Measurements from ENCODE around the gene PLAU. TPM values are rescaled to one million over a fixed set of nuclear protein-coding genes. Genes with fewer than 3 reads are reported as not detected.
"Not testable (repeated sequence)": the region's sequence is repeated elsewhere in the genome, so short reads cannot be mapped to it uniquely, and the experiment has no call there.

Gene PLAU
- total and polyA plus RNA-seq, 2 donors (not counting 1 experiment from before 2014, with no cell fraction given), result 93.6 to 98.9 TPM

DNA sequence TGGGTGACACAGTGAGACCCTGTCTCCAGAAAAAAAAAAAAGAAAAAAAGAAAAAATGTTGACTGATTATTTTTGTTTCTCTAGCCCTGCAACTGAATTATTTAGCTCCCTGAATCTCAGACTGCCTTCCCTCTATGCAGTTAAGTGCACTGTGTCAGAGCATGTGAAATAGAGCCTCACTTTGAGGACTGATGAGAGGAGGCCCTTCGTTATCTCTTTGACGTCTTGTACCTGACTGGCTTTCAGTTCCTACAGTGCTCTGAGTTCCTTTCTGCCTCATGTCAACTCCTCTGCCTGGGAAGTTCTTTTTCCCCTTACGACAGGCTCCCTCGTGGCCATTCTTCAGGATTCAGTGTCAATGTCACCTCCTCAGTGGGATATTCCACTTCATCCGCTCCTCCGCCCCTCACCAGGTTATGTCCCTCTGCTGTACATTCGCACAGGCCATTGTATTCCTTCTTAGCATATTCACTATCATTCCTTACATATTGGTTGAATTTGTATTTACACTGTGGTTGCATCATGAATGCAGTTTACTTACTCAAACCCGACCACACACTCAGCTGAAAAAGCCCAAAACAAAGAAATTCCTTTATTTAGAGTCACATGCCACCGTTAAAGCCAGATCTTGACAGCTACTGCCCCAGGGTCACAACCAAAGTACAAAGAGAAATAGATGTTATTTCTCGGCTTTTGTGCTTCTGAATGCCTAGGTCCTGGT is 18.5 kb upstream of the PLAU start:
- Histone ChIP-seq H3K4me3 (replicated peaks in 1 of 4; ENCODE audit: control extremely low read depth in 1 of 4, insufficient read depth in 1 of 4, low read depth in 3 of 4, low read length in 4 of 4) (no peak overlapping the region), H4K20me1 (ENCODE audit: control insufficient read depth, extremely low read depth, insufficient read depth, low read length) (no peaks in the 10 kb centered on the region), H3K27me3 (ENCODE audit: control insufficient read depth, insufficient read depth, low read length) (no peaks in the 10 kb centered on the region), H3K27ac (ENCODE audit: insufficient read depth, low read length) (no peak overlapping the region), H3K36me3 (ENCODE audit: control insufficient read depth, insufficient read depth, low read length) (no peaks in the 10 kb centered on the region), H3K9me3 (ENCODE audit: control insufficient read depth, insufficient read depth, low read depth, low read length) (no peaks in the 10 kb centered on the region), H3K4me2 (ENCODE audit: extremely low read depth, insufficient read depth, low read length) (no peak overlapping the region), H2AFZ (ENCODE audit: low read length) (no peak overlapping the region), H3K79me2 (ENCODE audit: control insufficient read depth, insufficient read depth, low read length) (no peaks in the 10 kb centered on the region), H3K4me1 (ENCODE audit: control insufficient read depth, extremely low read depth, insufficient read depth, low read length) (peaks cover 26% of the 10 kb centered on the region), H3K9ac (ENCODE audit: insufficient read depth, low read length) (no peak overlapping the region)
- peak; percentile 80 for DNase-seq (ENCODE audit: low read depth in 2 of 2)
- TF ChIP-seq, protein P1, sequence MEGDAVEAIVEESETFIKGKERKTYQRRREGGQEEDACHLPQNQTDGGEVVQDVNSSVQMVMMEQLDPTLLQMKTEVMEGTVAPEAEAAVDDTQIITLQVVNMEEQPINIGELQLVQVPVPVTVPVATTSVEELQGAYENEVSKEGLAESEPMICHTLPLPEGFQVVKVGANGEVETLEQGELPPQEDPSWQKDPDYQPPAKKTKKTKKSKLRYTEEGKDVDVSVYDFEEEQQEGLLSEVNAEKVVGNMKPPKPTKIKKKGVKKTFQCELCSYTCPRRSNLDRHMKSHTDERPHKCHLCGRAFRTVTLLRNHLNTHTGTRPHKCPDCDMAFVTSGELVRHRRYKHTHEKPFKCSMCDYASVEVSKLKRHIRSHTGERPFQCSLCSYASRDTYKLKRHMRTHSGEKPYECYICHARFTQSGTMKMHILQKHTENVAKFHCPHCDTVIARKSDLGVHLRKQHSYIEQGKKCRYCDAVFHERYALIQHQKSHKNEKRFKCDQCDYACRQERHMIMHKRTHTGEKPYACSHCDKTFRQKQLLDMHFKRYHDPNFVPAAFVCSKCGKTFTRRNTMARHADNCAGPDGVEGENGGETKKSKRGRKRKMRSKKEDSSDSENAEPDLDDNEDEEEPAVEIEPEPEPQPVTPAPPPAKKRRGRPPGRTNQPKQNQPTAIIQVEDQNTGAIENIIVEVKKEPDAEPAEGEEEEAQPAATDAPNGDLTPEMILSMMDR (conservative IDR thresholded peaks at IDR 0.05 in 1 of 2, IDR thresholded peaks at IDR 0.05 in 1 of 2; ENCODE audit: low read depth in 1 of 2, low read length in 2 of 2), result no peak
- no peak for TF ChIP-seq EZH2 (IDR thresholded peaks at IDR 0.05; ENCODE audit: low read length, missing control alignments)

- H3K4me3 ChIP-seq (replicated peaks in 1 of 4; ENCODE audit: control extremely low read depth in 1 of 4, insufficient read depth in 1 of 4, low read depth in 3 of 4, low read length in 4 of 4), result no peak overlapping the region
- no peak for TF ChIP-seq EZH2 (IDR thresholded peaks at IDR 0.05; ENCODE audit: low read length, missing control alignments)
- TF ChIP-seq, protein P1 (conservative IDR thresholded peaks at IDR 0.05 in 1 of 2, IDR thresholded peaks at IDR 0.05 in 1 of 2; ENCODE audit: low read depth in 1 of 2, low read length in 2 of 2), result no peak
- H3K4me1 ChIP-seq (ENCODE audit: control insufficient read depth, extremely low read depth, insufficient read depth, low read length), result peaks cover 17% of the 10 kb centered on the region
- no peak for DNase-seq (ENCODE audit: low read depth in 2 of 2)
- H2AFZ ChIP-seq (ENCODE audit: low read length), result no peak overlapping the region
- no peak overlapping the region for H3K9ac ChIP-seq (ENCODE audit: insufficient read depth, low read length)
- H3K9me3 ChIP-seq (ENCODE audit: control insufficient read depth, insufficient read depth, low read depth, low read length), result no peaks in the 10 kb centered on the region
- no peaks in the 10 kb centered on the region for H3K79me2 ChIP-seq (ENCODE audit: control insufficient read depth, insufficient read depth, low read length)
- no peaks in the 10 kb centered on the region for H3K36me3 ChIP-seq (ENCODE audit: control insufficient read depth, insufficient read depth, low read length)
- H3K27ac ChIP-seq (ENCODE audit: insufficient read depth, low read length), result no peak overlapping the region
- no peaks in the 10 kb centered on the region for H3K27me3 ChIP-seq (ENCODE audit: control insufficient read depth, insufficient read depth, low read length)
- no peaks in the 10 kb centered on the region for H4K20me1 ChIP-seq (ENCODE audit: control insufficient read depth, extremely low read depth, insufficient read depth, low read length)
- H3K4me2 ChIP-seq (ENCODE audit: extremely low read depth, insufficient read depth, low read length), result no peak overlapping the region
Measured at GRCh38 chr10:73893426-73893825, 17.5 kb upstream of the PLAU start.

DNA sequence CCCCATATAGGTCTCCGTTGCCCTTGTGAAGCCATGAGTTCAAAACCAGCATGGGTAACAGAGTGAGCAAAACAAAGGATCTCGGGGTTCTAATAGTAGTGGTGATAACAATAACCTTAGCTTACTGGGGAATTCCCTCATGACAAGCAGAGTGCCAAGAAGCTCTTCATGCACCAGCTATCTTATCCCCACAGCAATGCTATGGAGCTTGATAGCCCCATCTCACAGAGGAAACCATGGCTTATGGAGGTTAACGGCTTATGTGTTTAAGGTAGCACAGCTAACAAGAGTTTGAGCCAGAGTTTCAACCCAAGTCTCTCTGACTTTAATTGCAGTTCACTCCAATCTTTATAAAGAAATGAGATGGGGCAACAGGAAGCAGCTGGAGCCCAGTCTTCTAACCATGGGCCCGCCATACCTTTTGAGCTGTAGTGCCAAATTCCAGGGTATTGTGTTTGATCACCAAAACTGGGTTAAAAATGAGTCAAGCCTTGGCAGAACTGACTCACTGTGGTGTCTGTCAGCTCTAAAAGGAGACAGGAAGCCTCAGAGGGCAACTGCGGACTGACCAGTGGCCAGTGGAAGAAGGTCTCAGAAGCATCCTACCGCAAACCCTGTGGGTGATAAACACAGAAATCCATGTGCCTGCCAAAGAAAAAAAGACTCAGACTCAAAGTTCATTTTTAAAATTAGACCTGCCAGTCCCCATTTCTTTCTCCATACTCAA is 16.5 kb upstream of the PLAU start:
- Histone ChIP-seq H3K27ac (ENCODE audit: insufficient read depth, low read length) (no peak overlapping the region), H3K79me2 (ENCODE audit: control insufficient read depth, insufficient read depth, low read length) (no peaks in the 10 kb centered on the region), H3K27me3 (ENCODE audit: control insufficient read depth, insufficient read depth, low read length) (no peaks in the 10 kb centered on the region), H4K20me1 (ENCODE audit: control insufficient read depth, extremely low read depth, insufficient read depth, low read length) (no peaks in the 10 kb centered on the region), H3K9me3 (ENCODE audit: control insufficient read depth, insufficient read depth, low read depth, low read length) (no peaks in the 10 kb centered on the region), H3K4me3 (replicated peaks in 1 of 4; ENCODE audit: control extremely low read depth in 1 of 4, insufficient read depth in 1 of 4, low read depth in 3 of 4, low read length in 4 of 4) (no peak overlapping the region), H2AFZ (ENCODE audit: low read length) (no peak overlapping the region), H3K4me2 (ENCODE audit: extremely low read depth, insufficient read depth, low read length) (no peak overlapping the region), H3K9ac (ENCODE audit: insufficient read depth, low read length) (no peak overlapping the region), H3K4me1 (ENCODE audit: control insufficient read depth, extremely low read depth, insufficient read depth, low read length) (peaks cover 19% of the 10 kb centered on the region), H3K36me3 (ENCODE audit: control insufficient read depth, insufficient read depth, low read length) (no peaks in the 10 kb centered on the region)
- peak; percentile 73 to 98 for DNase-seq (ENCODE audit: low read depth in 2 of 2)
- TF ChIP-seq EZH2 (IDR thresholded peaks at IDR 0.05; ENCODE audit: low read length, missing control alignments), result no peak

DNA sequence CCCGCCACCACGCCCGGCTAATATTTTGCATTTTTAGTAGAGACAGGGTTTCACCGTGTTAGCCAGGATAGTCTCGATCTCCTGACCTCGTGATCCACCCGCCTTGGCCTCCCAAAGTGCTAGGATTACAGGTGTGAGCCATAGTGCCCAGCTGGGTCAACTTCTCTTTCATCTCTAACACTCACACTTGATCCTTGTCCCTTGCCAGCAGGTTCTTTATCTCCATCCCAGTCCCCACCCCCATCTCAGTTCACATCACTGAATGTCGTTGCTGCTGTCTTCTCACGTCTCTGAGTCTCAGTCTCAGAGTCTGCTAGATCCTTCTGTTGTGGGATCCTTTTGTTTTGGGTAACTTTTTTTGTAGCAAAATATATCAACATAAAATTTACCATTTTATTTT is 15.6 kb upstream of the PLAU start:
- H3K27me3 ChIP-seq (ENCODE audit: control insufficient read depth, insufficient read depth, low read length); H3K4me3 ChIP-seq (replicated peaks in 1 of 4; ENCODE audit: control extremely low read depth in 1 of 4, insufficient read depth in 1 of 4, low read depth in 3 of 4, low read length in 4 of 4); H2AFZ ChIP-seq (ENCODE audit: low read length); DNase-seq (ENCODE audit: low read depth in 2 of 2); H4K20me1 ChIP-seq (ENCODE audit: control insufficient read depth, extremely low read depth, insufficient read depth, low read length); H3K36me3 ChIP-seq (ENCODE audit: control insufficient read depth, insufficient read depth, low read length); H3K4me2 ChIP-seq (ENCODE audit: extremely low read depth, insufficient read depth, low read length); H3K79me2 ChIP-seq (ENCODE audit: control insufficient read depth, insufficient read depth, low read length); H3K9me3 ChIP-seq (ENCODE audit: control insufficient read depth, insufficient read depth, low read depth, low read length); H3K9ac ChIP-seq (ENCODE audit: insufficient read depth, low read length); H3K27ac ChIP-seq (ENCODE audit: insufficient read depth, low read length): not testable (repeated sequence)
- peaks cover 22% of the 10 kb centered on the region for H3K4me1 ChIP-seq (ENCODE audit: control insufficient read depth, extremely low read depth, insufficient read depth, low read length)
